Measurements from ENCODE around the gene FGF7. TPM values are rescaled to one million over a fixed set of nuclear protein-coding genes. Genes with fewer than 3 reads are reported as not detected.

Gene FGF7
- total and polyA plus RNA-seq, 2 donors (not counting 1 experiment from before 2014, with no cell fraction given) = 0.10 TPM; not detected in 1

DNA sequence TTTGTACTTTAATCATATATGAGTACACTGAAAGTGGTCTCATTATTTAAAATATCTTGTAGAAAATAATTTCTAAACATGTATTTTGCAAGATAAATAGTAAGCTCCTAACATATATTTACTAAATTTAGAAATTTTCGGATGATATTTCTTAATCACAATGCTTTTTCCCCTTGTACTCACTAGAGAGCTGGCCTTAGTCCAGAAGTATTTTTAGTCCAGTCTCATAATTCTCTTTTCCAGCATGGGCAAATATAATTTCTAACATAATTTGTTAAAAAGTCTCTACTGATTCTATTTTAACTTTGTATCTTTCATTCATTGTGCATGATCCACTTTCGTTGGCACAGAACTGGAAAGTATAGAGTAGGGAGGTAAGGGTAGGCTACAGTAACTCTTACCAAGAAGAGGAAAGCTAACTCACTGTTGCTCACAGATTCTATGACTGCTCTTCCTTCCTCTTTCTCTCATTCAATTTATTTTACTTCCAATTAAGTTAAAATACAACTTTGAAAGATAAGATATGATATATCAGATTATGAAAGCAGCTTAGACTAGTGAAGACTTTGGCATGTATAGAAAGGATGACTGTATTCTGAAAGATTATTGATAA is 39.3 kb downstream of the FGF7 start:
- Histone ChIP-seq H3K4me1 (ENCODE audit: control insufficient read depth in 2 of 2, insufficient read depth in 2 of 2, low read length in 2 of 2) (no peaks in the 10 kb centered on the region), H3K27ac (ENCODE audit: low read length in 2 of 2) (no peak overlapping the region), H3K4me2 (replicated peaks; ENCODE audit: low read depth, low read length, poor library complexity, severe bottlenecking) (no peak overlapping the region), H3K79me2 (ENCODE audit: control insufficient read depth, insufficient read depth, low read length) (no peaks in the 10 kb centered on the region), H3K4me3 (ENCODE audit: control extremely low read depth in 1 of 5, extremely low read depth in 1 of 5, insufficient read depth in 1 of 5, low read depth in 2 of 5, low read length in 4 of 5) (no peak overlapping the region), H3K9ac (ENCODE audit: low read length) (no peak overlapping the region), H3K9me3 (ENCODE audit: control extremely low read depth in 1 of 3, control insufficient read depth in 2 of 3, insufficient read depth in 1 of 3, low read length in 2 of 3) (no peaks in the 10 kb centered on the region), H2AFZ (ENCODE audit: insufficient read depth, low read depth, low read length, poor library complexity, severe bottlenecking) (no peak overlapping the region), H4K20me1 (ENCODE audit: control insufficient read depth, insufficient read depth, low read length, poor library complexity, severe bottlenecking) (no peaks in the 10 kb centered on the region), H3K27me3 (replicated peaks in 1 of 4; ENCODE audit: control extremely low read depth in 1 of 4, control insufficient read depth in 3 of 4, insufficient read depth in 4 of 4, low read length in 3 of 4) (no peaks in the 10 kb centered on the region), H3K36me3 (replicated peaks in 1 of 2; ENCODE audit: control extremely low read depth in 1 of 2, control insufficient read depth in 1 of 2, extremely low read depth in 1 of 2, insufficient read depth in 2 of 2, low read length in 1 of 2) (no peaks in the 10 kb centered on the region)
- ATAC-seq (ENCODE audit: low read depth) = no peak
- H3K4me1 Mint-ChIP-seq = no peaks in the 10 kb centered on the region
- no peaks in the 10 kb centered on the region for H3K9me3 Mint-ChIP-seq (ENCODE audit: insufficient read depth)
- DNase-seq = no peak
- CTCF ChIA-PET = no interaction called here
- H3K4me3 Mint-ChIP-seq = no peak overlapping the region
- intact Hi-C loops (cut with micrococcal nuclease) = no loop called here
- H3K27me3 Mint-ChIP-seq = peaks cover 11% of the 10 kb centered on the region
- POLR2A ChIA-PET = no interaction called here
- no CpG with 5 or more reads among the region's 2 CpGs for WGBS (ENCODE audit: insufficient coverage)
- no peak overlapping the region for H3K27ac Mint-ChIP-seq
- TF ChIP-seq, protein P1, sequence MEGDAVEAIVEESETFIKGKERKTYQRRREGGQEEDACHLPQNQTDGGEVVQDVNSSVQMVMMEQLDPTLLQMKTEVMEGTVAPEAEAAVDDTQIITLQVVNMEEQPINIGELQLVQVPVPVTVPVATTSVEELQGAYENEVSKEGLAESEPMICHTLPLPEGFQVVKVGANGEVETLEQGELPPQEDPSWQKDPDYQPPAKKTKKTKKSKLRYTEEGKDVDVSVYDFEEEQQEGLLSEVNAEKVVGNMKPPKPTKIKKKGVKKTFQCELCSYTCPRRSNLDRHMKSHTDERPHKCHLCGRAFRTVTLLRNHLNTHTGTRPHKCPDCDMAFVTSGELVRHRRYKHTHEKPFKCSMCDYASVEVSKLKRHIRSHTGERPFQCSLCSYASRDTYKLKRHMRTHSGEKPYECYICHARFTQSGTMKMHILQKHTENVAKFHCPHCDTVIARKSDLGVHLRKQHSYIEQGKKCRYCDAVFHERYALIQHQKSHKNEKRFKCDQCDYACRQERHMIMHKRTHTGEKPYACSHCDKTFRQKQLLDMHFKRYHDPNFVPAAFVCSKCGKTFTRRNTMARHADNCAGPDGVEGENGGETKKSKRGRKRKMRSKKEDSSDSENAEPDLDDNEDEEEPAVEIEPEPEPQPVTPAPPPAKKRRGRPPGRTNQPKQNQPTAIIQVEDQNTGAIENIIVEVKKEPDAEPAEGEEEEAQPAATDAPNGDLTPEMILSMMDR (IDR thresholded peaks at IDR 0.05) = no peak
- TF ChIP-seq EZH2 (IDR thresholded peaks at IDR 0.05; ENCODE audit: borderline replicate concordance, insufficient read depth, low read depth, low read length, poor library complexity, severe bottlenecking) = no peak

DNA sequence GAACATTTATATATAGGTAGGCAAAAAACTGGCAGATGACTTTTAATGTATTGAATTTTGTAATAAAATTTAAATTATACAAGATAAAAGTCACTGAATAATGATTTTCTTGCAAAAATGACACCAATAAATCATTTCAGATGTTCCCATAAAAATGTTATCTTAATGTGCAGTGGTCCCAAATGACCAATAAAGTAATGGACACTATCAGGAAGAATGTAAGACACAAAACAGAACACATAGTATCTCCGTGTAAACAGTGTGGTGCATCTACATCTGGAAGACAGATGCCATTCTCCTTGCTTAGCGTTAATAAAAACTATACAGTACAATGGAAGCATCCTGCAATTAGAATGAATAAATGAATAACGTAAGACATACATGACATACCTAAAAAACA is 41.5 kb downstream of the FGF7 start:
- no peak overlapping the region for H3K4me2 ChIP-seq (replicated peaks; ENCODE audit: low read depth, low read length, poor library complexity, severe bottlenecking)
- H4K20me1 ChIP-seq (ENCODE audit: control insufficient read depth, insufficient read depth, low read length, poor library complexity, severe bottlenecking) = no peaks in the 10 kb centered on the region
- no peak overlapping the region for H3K27ac ChIP-seq (ENCODE audit: low read length in 2 of 2)
- H3K4me3 Mint-ChIP-seq = no peak overlapping the region
- no peaks in the 10 kb centered on the region for H3K36me3 ChIP-seq (replicated peaks in 1 of 2; ENCODE audit: control extremely low read depth in 1 of 2, control insufficient read depth in 1 of 2, extremely low read depth in 1 of 2, insufficient read depth in 2 of 2, low read length in 1 of 2)
- H2AFZ ChIP-seq (ENCODE audit: insufficient read depth, low read depth, low read length, poor library complexity, severe bottlenecking) = no peak overlapping the region
- no CpG with 5 or more reads among the region's 3 CpGs for WGBS (ENCODE audit: insufficient coverage)
- POLR2A ChIA-PET = no interaction called here
- DNase-seq = no peak
- H3K4me1 ChIP-seq (ENCODE audit: control insufficient read depth in 2 of 2, insufficient read depth in 2 of 2, low read length in 2 of 2) = no peaks in the 10 kb centered on the region
- no peaks in the 10 kb centered on the region for H3K9me3 Mint-ChIP-seq (ENCODE audit: insufficient read depth)
- CTCF ChIA-PET = no interaction called here
- no peak overlapping the region for H3K4me3 ChIP-seq (ENCODE audit: control extremely low read depth in 1 of 5, extremely low read depth in 1 of 5, insufficient read depth in 1 of 5, low read depth in 2 of 5, low read length in 4 of 5)
- intact Hi-C loops (cut with micrococcal nuclease) = no loop called here
- ATAC-seq (ENCODE audit: low read depth) = no peak
- no peak overlapping the region for H3K27ac Mint-ChIP-seq
- H3K27me3 Mint-ChIP-seq = peaks cover 11% of the 10 kb centered on the region
- H3K4me1 Mint-ChIP-seq = no peaks in the 10 kb centered on the region
- no peaks in the 10 kb centered on the region for H3K79me2 ChIP-seq (ENCODE audit: control insufficient read depth, insufficient read depth, low read length)
- no peak for TF ChIP-seq EZH2 (IDR thresholded peaks at IDR 0.05; ENCODE audit: borderline replicate concordance, insufficient read depth, low read depth, low read length, poor library complexity, severe bottlenecking)
- TF ChIP-seq, protein P1 (IDR thresholded peaks at IDR 0.05) = no peak
- H3K9me3 ChIP-seq (ENCODE audit: control extremely low read depth in 1 of 3, control insufficient read depth in 2 of 3, insufficient read depth in 1 of 3, low read length in 2 of 3) = no peaks in the 10 kb centered on the region
- no peaks in the 10 kb centered on the region for H3K27me3 ChIP-seq (replicated peaks in 1 of 4; ENCODE audit: control extremely low read depth in 1 of 4, control insufficient read depth in 3 of 4, insufficient read depth in 4 of 4, low read length in 3 of 4)
- no peak overlapping the region for H3K9ac ChIP-seq (ENCODE audit: low read length)
